MM.1S (cell line): Measurements from ENCODE around the gene SLC44A2.

ENCODE experiments used
- CTCF ChIP-seq: fragments of 300-600 bp; sonication (generic); IDR thresholded peaks from 2 replicates; pipeline ENCODE4 v1.5.1; 2016; ENCODE audit warnings: antibody characterized with exemption, low read length, mixed read lengths
- EZH2 ChIP-seq: fragments of 300-600 bp; sonication (generic); optimal IDR thresholded peaks from 2 replicates; pipeline ENCODE3; 2017; ENCODE audit warnings: low read depth, mild to moderate bottlenecking, antibody characterized with exemption, low read length, mixed read lengths

GRCh38 chr19:10625003-10625761 is at the start of gene SLC44A2:
- no peak for TF ChIP-seq CTCF
- no peak for TF ChIP-seq EZH2
